Heart right ventricle (tissue), 16 donors: ENCODE data around the gene RLN3. TPM values are rescaled to one million over a fixed set of nuclear protein-coding genes. Genes with fewer than 3 reads are reported as not detected.

Source experiments
- ATAC-seq, 8 donors: fragments of 200-7000 bp; cut with Tn5 transposase; one replicate each; pipeline ENCODE4 v1.9.1; 2020; ENCODE audit warnings: mild to moderate bottlenecking in 8 of 8, moderate library complexity in 8 of 8, moderate number of reproducible peaks in 1 of 8
- DNase-seq, 2 donors: peaks; one replicate each; pipeline ENCODE4 v3.0.0-alpha.2; 2020
- H3K27ac ChIP-seq, 10 donors: fragments of 200-600 bp; sonication (generic) in 2 of 10; one replicate each; pipeline versions ENCODE4 v1.5.0 to v1.8.0; 2020 to 2022; ENCODE audit warnings: mild to moderate bottlenecking in 3 of 10
- H3K27me3 ChIP-seq, 7 donors: fragments of 200-600 bp; one replicate each; pipeline ENCODE4 v1.8.0; 2021 to 2022; ENCODE audit warnings: mild to moderate bottlenecking in 2 of 7
- H3K36me3 ChIP-seq, 9 donors: fragments of 200-600 bp; sonication (generic) in 1 of 9; one replicate each; pipeline versions ENCODE4 v1.5.0 to v1.8.0; 2020 to 2022; ENCODE audit warnings: mild to moderate bottlenecking in 2 of 9
- H3K4me1 ChIP-seq, 9 donors: fragments of 200-600 bp; sonication (generic) in 1 of 9; one replicate each; pipeline versions ENCODE4 v1.5.0 to v1.8.0; 2020 to 2022; ENCODE audit warnings: mild to moderate bottlenecking in 4 of 9
- H3K4me3 ChIP-seq, 10 donors: fragments of 200-600 bp; sonication (generic) in 2 of 10; one replicate each; pipeline versions ENCODE4 v1.5.0 to v1.8.0; 2020 to 2022; ENCODE audit warnings: mild to moderate bottlenecking in 7 of 10, moderate library complexity in 2 of 10
- H3K9me3 ChIP-seq, 11 donors: fragments of 200-600 bp in 10 of 11; sonication (generic) in 2 of 11; one replicate each; pipeline versions ENCODE4 v1.5.0 to v1.8.0; 2013 to 2022; ENCODE audit warnings: mild to moderate bottlenecking in 2 of 11, control low read depth in 1 of 11, moderate library complexity in 1 of 11
- CTCF ChIP-seq, 9 donors: fragments of 200-600 bp; sonication (generic) in 2 of 9; IDR thresholded peaks; one replicate each; pipeline versions ENCODE4 v1.5.0 to v1.8.0; 2021 to 2022; ENCODE audit warnings: antibody characterized with exemption in 9 of 9, mild to moderate bottlenecking in 5 of 9, moderate library complexity in 1 of 9
- WGBS, 2 donors: extraction: QIAGEN DNeasy Blood & Tissue Kit; methylation state at CpG; one replicate each; pipeline ENCODE4 v1.1.7; 2013; ENCODE audit warnings: inconsistent platforms in 1 of 2; 5-methylcytosine and 5-hydroxymethylcytosine counted together
- intact Hi-C, 10 donors: fragments of 100-400 bp; cut with DNase I; formaldehyde crosslinking; loops; one replicate each; pipeline versions ENCODE4 v1.11.1 to v1.14.2; 2022
- polyA plus RNA-seq, 2 donors: library from polyadenylated mRNA; stranded (reverse); fragments of 200-250 nt; gene quantifications; one replicate each; pipeline ENCODE4 v1.2.3, GENCODE V29; 2013
- total RNA-seq, 10 donors: library from RNA; stranded (reverse); fragmentation: NEBNext Ultra II Directional in 3 of 10; extraction: Animal tissue kit (Norgen Biotek cat#: 25700) in 3 of 10; gene quantifications; one replicate each; pipeline versions ENCODE4 v1.2.1 to v1.2.4, GENCODE V29; 2021 to 2023
- donor health status: Arrhythmogenic right ventricular cardiomyopathy.
- donor health status: ischemic (EF 13 %, LVEDD 7.1; RV severe dilation, severe dysfunction).
- donor health status: healthy with polysubstance abuse.
- donor health status: DM: no; HTN: yes; CAD: no.
- donor health status: DM: no; HTN: no; CAD: no.
- donor health status: ischemic (EF 25% LVEDD 6.9; RV normal size, moderate dysfunction).
- donor health status: ischemic (EF 25% LVEDD 5.7; RV mildly dilated, moderate dysfunction).
- donor health status: healthy.
- donor health status: DM: yes; HTN: yes; CAD: no.
- donor health status: Ischemic cardiomyopathy.
- donor health status: ischemic (EF 35%, LVEDD 5.7; RV mildly dilated, moderate dysfunction).
- donor health status: nonischemic (EF 11% LVEDD 7.7; RV severe dilation, severe dysfunction).
- donor health status: DM: yes; HTN: yes; CAD: no.
- donor health status: PGD.
- donor health status: ischemic (EF 29% LVEDD 5.4; RV normal size, mild dysfunction).
- donor health status: nonischemic (EF 23%, LVEDD 6.1; RV moderate dilation, normal function).

The RLN3 gene
- total and polyA plus RNA-seq, 12 donors: not detected

- Histone ChIP-seq H3K27ac (no peak overlapping the region), H3K9me3 (no peaks in the 10 kb centered on the region), H3K4me3 (no peak overlapping the region), H3K4me1 (peaks cover 6 to 48% (median 31%) of the 10 kb centered on the region in 9 donors), H3K36me3 (peaks cover 0 to 39% (median 0%) of the 10 kb centered on the region in 9 donors), H3K27me3 (no peaks in the 10 kb centered on the region)
- no peak for ATAC-seq
- DNase-seq: no peak
- intact Hi-C loops: no loop called here
- TF ChIP-seq CTCF (IDR thresholded peaks at IDR 0.05): no peak
- WGBS, 2 donors: 92 to 95% methylated on average over 15 of the region's 15 CpGs
Measured at GRCh38 chr19:13980340-13980739, 47.6 kb upstream of the RLN3 start.

- DNase-seq (no peak), ATAC-seq (no peak)
- no peak overlapping the region for H3K27ac ChIP-seq
- TF ChIP-seq CTCF (IDR thresholded peaks at IDR 0.05): no peak
- no peaks in the 10 kb centered on the region for H3K9me3 ChIP-seq
- intact Hi-C loops: no loop called here
- H3K4me3 ChIP-seq: no peak overlapping the region
- WGBS, 2 donors: 90 to 95% methylated on average over 5 of the region's 5 CpGs
- H3K36me3 ChIP-seq: peaks cover 0 to 32% (median 0%) of the 10 kb centered on the region in 9 donors
- H3K4me1 ChIP-seq: peaks cover 6 to 50% (median 34%) of the 10 kb centered on the region in 9 donors
- H3K27me3 ChIP-seq: no peaks in the 10 kb centered on the region
Measured at GRCh38 chr19:13981021-13981420, 46.9 kb upstream of the RLN3 start.

GRCh38 chr19:13981467-13981866, 46.5 kb upstream of the RLN3 start:
- WGBS, 2 donors: 69 to 74% methylated on average over 9 of the region's 9 CpGs
- Histone ChIP-seq H3K27me3 (no peaks in the 10 kb centered on the region), H3K4me3 (no peak overlapping the region), H3K36me3 (peaks cover 0 to 29% (median 0%) of the 10 kb centered on the region in 9 donors), H3K9me3 (no peaks in the 10 kb centered on the region), H3K27ac (no peak overlapping the region), H3K4me1 (peaks cover 6 to 50% (median 34%) of the 10 kb centered on the region in 9 donors)
- ATAC-seq (no peak), DNase-seq (no peak)
- intact Hi-C loops: no loop called here
- TF ChIP-seq CTCF (IDR thresholded peaks at IDR 0.05): no peak

GRCh38 chr19:13981988-13982501, 45.9 kb upstream of the RLN3 start:
- H3K4me3 ChIP-seq: no peak overlapping the region
- ATAC-seq: no peak
- H3K9me3 ChIP-seq: no peaks in the 10 kb centered on the region
- intact Hi-C loops: no loop called here
- DNase-seq: no peak
- peaks cover 4 to 50% (median 39%) of the 10 kb centered on the region in 9 donors for H3K4me1 ChIP-seq
- WGBS, 2 donors: 94% methylated on average over 17 of the region's 17 CpGs
- no peaks in the 10 kb centered on the region for H3K27me3 ChIP-seq
- TF ChIP-seq CTCF (IDR thresholded peaks at IDR 0.05): no peak
- H3K27ac ChIP-seq: no peak overlapping the region
- peaks cover 0 to 24% (median 0%) of the 10 kb centered on the region in 9 donors for H3K36me3 ChIP-seq
